Upper lobe of left lung (tissue), 6 donors: ENCODE data around the gene PNMT. TPM values are rescaled to one million over a fixed set of nuclear protein-coding genes. Genes with fewer than 3 reads are reported as not detected.

ENCODE experiments used
- ATAC-seq, 2 donors: fragments of 200-7000 bp; cut with Tn5 transposase; one replicate each; pipeline ENCODE4 v1.9.1; 2022; ENCODE audit warnings: mild to moderate bottlenecking in 2 of 2, moderate library complexity in 2 of 2; ENCODE audit not compliant: low FRiP score in 2 of 2
- DNase-seq, 2 donors: peaks; one replicate each; pipeline ENCODE4 v3.0.0-alpha.2; 2019 to 2020
- H3K27ac ChIP-seq, 4 donors: fragments of 200-600 bp; sonication (generic); one replicate each; pipeline ENCODE4 v1.5.1; 2016 to 2019
- H3K27me3 ChIP-seq, 4 donors: fragments of 200-600 bp; sonication (generic); one replicate each; pipeline ENCODE4 v1.5.1; 2017 to 2019
- H3K36me3 ChIP-seq, 4 donors: fragments of 200-600 bp; sonication (generic); one replicate each; pipeline ENCODE4 v1.5.1; 2016 to 2019
- H3K4me1 ChIP-seq, 4 donors: fragments of 200-600 bp; sonication (generic); one replicate each; pipeline ENCODE4 v1.5.1; 2018 to 2019
- H3K4me3 ChIP-seq, 4 donors: fragments of 200-600 bp; sonication (generic); one replicate each; pipeline ENCODE4 v1.5.1; 2017 to 2019; ENCODE audit warnings: mild to moderate bottlenecking in 2 of 4, moderate library complexity in 1 of 4
- H3K9me3 ChIP-seq, 4 donors: fragments of 200-600 bp; sonication (generic); one replicate each; pipeline ENCODE4 v1.5.1; 2018 to 2019
- CTCF ChIP-seq, 6 experiments: fragments of 450-650 bp in 4 of 6; fragments of 200-600 bp in 2 of 6; sonication (generic) in 2 of 6; IDR thresholded peaks; one replicate each; pipeline ENCODE4 v1.5.1; 2016 to 2019; ENCODE audit warnings: antibody characterized with exemption in 6 of 6
- EP300 ChIP-seq, 4 donors: sonication (generic); formaldehyde crosslinking; IDR thresholded peaks; one replicate each; pipeline ENCODE4 v1.5.1; 2017; ENCODE audit warnings: antibody characterized with exemption in 4 of 4, control low read depth in 2 of 4
- POLR2A ChIP-seq, 4 donors: fragments of 450-650 bp; IDR thresholded peaks; one replicate each; pipeline ENCODE4 v1.5.1; 2016 to 2017; ENCODE audit warnings: antibody characterized with exemption in 4 of 4, mild to moderate bottlenecking in 2 of 4
- POLR2AphosphoS5 ChIP-seq, 2 donors: sonication (generic); formaldehyde crosslinking; IDR thresholded peaks; one replicate each; pipeline ENCODE4 v1.5.1; 2017; ENCODE audit warnings: antibody characterized with exemption in 2 of 2
- WGBS, 2 donors: methylation state at CpG; one replicate each; pipeline ENCODE4 v1.1.5; 2017 to 2018; 5-methylcytosine and 5-hydroxymethylcytosine counted together
- total RNA-seq, 6 donors: library from RNA; depleted of rRNA in 4 of 6; stranded (reverse); fragments of >200 nt in 4 of 6; gene quantifications; one replicate each; pipeline versions ENCODE4 v1.1.0 to v1.2.1, GENCODE V29; 2016 to 2021
- donor health status: DM: no; HTN: no; CAD: no; lungs with moderate emphysema.
- donor health status: DM: no; HTN: yes; CAD: no; lungs with severe emphysema.

PNMT gene
- total RNA-seq, 6 donors from 2014 or later = 3.1 to 21.3 (median 7.0) TPM

GRCh38 chr17:39638317-39638716, 29.9 kb upstream of the PNMT start:
- Histone ChIP-seq H3K27ac (peak overlapping the region in 1 of 4 donors; percentile 86), H3K36me3 (no peaks in the 10 kb centered on the region), H3K27me3 (no peaks in the 10 kb centered on the region), H3K4me1 (peaks cover 66 to 85% (median 75%) of the 10 kb centered on the region in 4 donors), H3K4me3 (peak overlapping the region in 3 of 4 donors; percentile 69 to 80 (median 77)), H3K9me3 (no peaks in the 10 kb centered on the region)
- DNase-seq (no peak), ATAC-seq (no peak)
- 91 to 92% methylated on average over 7 of the region's 7 CpGs for WGBS, 2 donors
- TF ChIP-seq POLR2AphosphoS5 (IDR thresholded peaks at IDR 0.05) (no peak), POLR2A (IDR thresholded peaks at IDR 0.05) (no peak), EP300 (IDR thresholded peaks at IDR 0.05) (no peak), CTCF (IDR thresholded peaks at IDR 0.05) (no peak)

GRCh38 chr17:39639043-39639442, 29.2 kb upstream of the PNMT start:
- Histone ChIP-seq H3K27ac (peak overlapping the region in 1 of 4 donors; percentile 46), H3K36me3 (no peaks in the 10 kb centered on the region), H3K4me3 (peak overlapping the region in 1 of 4 donors; percentile 77), H3K9me3 (no peaks in the 10 kb centered on the region), H3K4me1 (peaks cover 68 to 90% (median 79%) of the 10 kb centered on the region in 4 donors), H3K27me3 (no peaks in the 10 kb centered on the region)
- no peak for ATAC-seq
- TF ChIP-seq POLR2A (IDR thresholded peaks at IDR 0.05) = no peak
- no peak for TF ChIP-seq POLR2AphosphoS5 (IDR thresholded peaks at IDR 0.05)
- TF ChIP-seq CTCF (IDR thresholded peaks at IDR 0.05) = no peak
- TF ChIP-seq EP300 (IDR thresholded peaks at IDR 0.05) = no peak
- no peak for DNase-seq
- 70 to 73% methylated on average over 2 of the region's 2 CpGs for WGBS, 2 donors

GRCh38 chr17:39639566-39640458, 28.4 kb upstream of the PNMT start:
- peak overlapping the region in 2 of 4 donors; percentile 16 to 46 for H3K27ac ChIP-seq
- TF ChIP-seq EP300 (IDR thresholded peaks at IDR 0.05) (no peak), POLR2AphosphoS5 (IDR thresholded peaks at IDR 0.05) (no peak), POLR2A (IDR thresholded peaks at IDR 0.05) (no peak), CTCF (IDR thresholded peaks at IDR 0.05) (no peak)
- no peaks in the 10 kb centered on the region for H3K36me3 ChIP-seq
- ATAC-seq = no peak
- no peak for DNase-seq
- no peaks in the 10 kb centered on the region for H3K27me3 ChIP-seq
- H3K4me3 ChIP-seq = peak overlapping the region in 1 of 4 donors; percentile 0
- 80 to 86% methylated on average over 9 to 11 of the region's 11 CpGs for WGBS, 2 donors
- H3K4me1 ChIP-seq = peaks cover 64 to 85% (median 75%) of the 10 kb centered on the region in 4 donors
- no peaks in the 10 kb centered on the region for H3K9me3 ChIP-seq

GRCh38 chr17:39640591-39641031, 27.6 kb upstream of the PNMT start:
- no peaks in the 10 kb centered on the region for H3K27me3 ChIP-seq
- peaks cover 64 to 89% (median 72%) of the 10 kb centered on the region in 4 donors for H3K4me1 ChIP-seq
- TF ChIP-seq CTCF (IDR thresholded peaks at IDR 0.05) (no peak), POLR2A (IDR thresholded peaks at IDR 0.05) (no peak), POLR2AphosphoS5 (IDR thresholded peaks at IDR 0.05) (no peak), EP300 (IDR thresholded peaks at IDR 0.05) (no peak)
- ATAC-seq (no peak), DNase-seq (no peak)
- H3K27ac ChIP-seq = peak overlapping the region in 2 of 4 donors; percentile 16 to 46
- no peaks in the 10 kb centered on the region for H3K36me3 ChIP-seq
- no peaks in the 10 kb centered on the region for H3K9me3 ChIP-seq
- WGBS, 2 donors = 25% methylated on average over 2 to 4 of the region's 4 CpGs
- H3K4me3 ChIP-seq = peak overlapping the region in 1 of 4 donors; percentile 2
